ENCODE data around the gene INSC. TPM values are rescaled to one million over a fixed set of nuclear protein-coding genes. Genes with fewer than 3 reads are reported as not detected.
"Not testable (repeated sequence)": the region's sequence is repeated elsewhere in the genome, so short reads cannot be mapped to it uniquely, and the experiment has no call there.

Gene INSC
- total RNA-seq (under 1 TPM; 0.52 to 0.79 TPM), polyA plus RNA-seq (ENCODE audit: insufficient read length in 6 of 6) (1 to 10 TPM in 1 of 6 donors, under 1 TPM in 5; 0.34 to 1.1 (median 0.57) TPM)
- long read RNA-seq, donor 1, result 0 reads
- long read RNA-seq, donor 2, result 0 reads
- long read RNA-seq, donor 3, result 0 reads
- long read RNA-seq, donor 4, result 0 reads
- long read RNA-seq, donor 5, partial matches to known transcripts, result 0 of 1 reads
- long read RNA-seq, donor 5, other reads (novel, unspliced or antisense), result 0 of 1 reads
- long read RNA-seq, donor 6, result 0 reads
- long read RNA-seq, donor 7, result 0 reads
- long read RNA-seq, donor 8, result 0 reads
- long read RNA-seq, donor 9, result 0 reads
- long read RNA-seq, donor 10, result 0 reads
- long read RNA-seq, donor 11, partial matches to known transcripts, result 0 of 1 reads
- long read RNA-seq, donor 11, other reads (novel, unspliced or antisense), result 0 of 1 reads
- long read RNA-seq, donor 12, result 0 reads

GRCh38 chr11:15114501-15115475, at the start of gene INSC:
TSS of gene INSC (plus strand) at chr11:15114923. CDS start at chr11:15149175, 34,252 bp downstream.
- TF ChIP-seq CTCF (IDR thresholded peaks at IDR 0.05), result no peak
- Histone ChIP-seq H3K27ac (no peak within 1 kb of the TSS), H3K9me3 (no peaks in the 10 kb centered on the region), H3K27me3 (peaks cover 11 to 34% of the 10 kb centered on the region in 2 donors), H3K4me1 (no peaks in the 10 kb centered on the region), H3K36me3 (no peaks in the 10 kb centered on the region), H3K4me3 (peak within 1 kb of the TSS in 1 of 2 donors; percentile 1)
- DNase-seq (peak in 2 of 4 donors; percentile 49 to 74), ATAC-seq (peak; percentile 33)
- intact Hi-C loops (cut with DNase I), result no loop called here

GRCh38 chr11:15069751-15070150, 45.0 kb upstream of the INSC start:
- not testable (repeated sequence) for DNase-seq, H3K36me3 ChIP-seq, ATAC-seq, H3K4me3 ChIP-seq, H3K27ac ChIP-seq
- Histone ChIP-seq H3K4me1 (peaks cover 15 to 17% of the 10 kb centered on the region in 2 donors), H3K9me3 (peaks cover 0 to 15% of the 10 kb centered on the region in 2 donors), H3K27me3 (peaks cover 19 to 34% of the 10 kb centered on the region in 2 donors)
- intact Hi-C loops (cut with DNase I), result loop anchor here in 1 of 2 donors (10.0 kb wide), 1 partner anchor 165 kb away; no protein-coding TSS in a partner anchor

- intact Hi-C loops (cut with DNase I), result loop anchor here in 1 of 2 donors (10.0 kb wide), 1 partner anchor 167 kb away; no protein-coding TSS in a partner anchor
- Histone ChIP-seq H3K4me1 (peaks cover 16 to 18% of the 10 kb centered on the region in 2 donors), H3K4me3 (no peak overlapping the region), H3K9me3 (peaks cover 0 to 15% of the 10 kb centered on the region in 2 donors), H3K36me3 (no peaks in the 10 kb centered on the region), H3K27me3 (peaks cover 19 to 47% of the 10 kb centered on the region in 2 donors), H3K27ac (no peak overlapping the region)
- no peak for ATAC-seq
- no peak for TF ChIP-seq CTCF (IDR thresholded peaks at IDR 0.05)
- DNase-seq, result peak in 1 of 4 donors; percentile 75
Observed at GRCh38 chr11:15071556-15072255, 43.0 kb upstream of the INSC start.

GRCh38 chr11:15072551-15073143, 42.1 kb upstream of the INSC start:
- TF ChIP-seq CTCF (IDR thresholded peaks at IDR 0.05), result no peak
- Histone ChIP-seq H3K36me3 (no peaks in the 10 kb centered on the region), H3K27ac (no peak overlapping the region), H3K27me3 (peaks cover 19 to 53% of the 10 kb centered on the region in 2 donors), H3K4me1 (peaks cover 16 to 18% of the 10 kb centered on the region in 2 donors), H3K9me3 (peaks cover 0 to 15% of the 10 kb centered on the region in 2 donors), H3K4me3 (no peak overlapping the region)
- intact Hi-C loops (cut with DNase I), result loop anchor here in 1 of 2 donors (10.0 kb wide), 1 partner anchor 168 kb away; no protein-coding TSS in a partner anchor
- ATAC-seq (no peak), DNase-seq (peak in 1 of 4 donors; percentile 57)

Data from left lung (tissue), 14 donors.